ENCODE measurements around the gene ARAP1. TPM values are rescaled to one million over a fixed set of nuclear protein-coding genes. Genes with fewer than 3 reads are reported as not detected.

ARAP1 gene
- polyA plus RNA-seq, 3 donors: 31.5 to 109 (median 49.9) TPM

DNA sequence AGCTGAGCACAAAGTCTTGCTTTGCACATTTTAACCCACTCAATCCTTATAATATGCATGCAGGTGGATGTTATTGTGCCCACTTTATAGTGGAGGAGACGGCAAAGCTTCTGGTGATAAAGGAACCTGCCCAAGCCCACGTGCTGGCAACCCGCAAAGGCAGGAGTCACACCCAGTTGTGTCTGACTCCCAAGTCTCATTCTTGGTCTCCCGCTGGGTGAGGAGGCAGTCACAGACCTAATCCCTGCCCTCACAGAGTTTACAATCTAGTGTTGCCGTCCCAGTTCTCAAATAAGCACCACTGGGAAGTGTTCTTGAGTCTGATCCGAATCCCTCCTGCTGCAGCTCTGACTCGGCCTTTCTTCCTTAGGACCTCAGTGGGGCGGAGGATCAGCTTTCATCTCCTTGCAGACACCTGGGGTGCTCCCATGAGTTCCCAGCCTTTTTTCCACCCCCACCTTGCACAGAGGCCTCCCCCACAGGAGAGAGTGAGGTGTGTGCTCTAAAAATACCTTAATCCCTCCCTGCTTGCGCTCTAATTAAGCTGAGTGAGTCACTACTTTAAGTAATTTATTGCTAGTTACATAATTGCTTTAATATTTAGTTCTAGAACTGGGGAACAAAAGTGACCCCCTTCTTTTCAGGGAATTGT lies 93.1 kb downstream of the ARAP1 start:
- WGBS, 3 donors: 73 to 89% (median 86%) methylated on average over 9 of the region's 9 CpGs
- H3K27ac ChIP-seq (ENCODE audit: low read depth, low read length): no peak overlapping the region

DNA sequence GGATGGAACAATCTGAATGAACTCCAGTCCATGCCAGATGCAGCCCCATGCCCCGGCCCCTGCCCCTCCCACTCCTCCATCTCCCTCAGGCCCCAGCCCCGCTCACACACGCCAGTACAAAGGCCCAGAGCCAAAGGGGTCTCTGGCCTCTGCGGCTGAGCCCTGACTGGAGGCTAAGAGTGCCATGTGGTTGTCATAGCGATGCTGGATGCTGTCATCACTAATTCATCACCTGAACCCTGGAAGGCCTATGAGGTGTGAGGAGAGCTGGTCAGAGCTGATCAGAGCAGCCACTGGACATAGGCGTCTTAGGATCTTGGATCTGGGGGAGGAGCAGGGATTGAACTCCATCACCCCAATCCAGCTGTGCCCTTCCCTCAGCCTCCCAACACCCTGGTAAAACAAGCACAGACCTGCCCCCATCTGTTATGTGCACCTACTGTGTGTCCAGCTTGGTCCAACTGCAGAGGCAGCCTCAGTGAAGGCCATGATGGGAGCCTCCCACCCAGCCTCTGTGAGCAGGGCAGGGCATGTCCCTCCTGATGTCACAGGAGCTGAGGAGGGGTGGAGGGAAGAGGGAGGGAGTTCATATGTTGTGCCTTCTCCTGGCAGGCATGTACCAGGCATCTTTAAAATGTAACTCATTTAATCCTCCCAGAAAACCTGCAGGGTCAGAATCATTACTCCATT lies 94.7 kb downstream of the ARAP1 start:
- H3K27ac ChIP-seq (ENCODE audit: low read depth, low read length): no peak overlapping the region
- WGBS, 3 donors: 72 to 81% (median 78%) methylated on average over 6 of the region's 6 CpGs

DNA sequence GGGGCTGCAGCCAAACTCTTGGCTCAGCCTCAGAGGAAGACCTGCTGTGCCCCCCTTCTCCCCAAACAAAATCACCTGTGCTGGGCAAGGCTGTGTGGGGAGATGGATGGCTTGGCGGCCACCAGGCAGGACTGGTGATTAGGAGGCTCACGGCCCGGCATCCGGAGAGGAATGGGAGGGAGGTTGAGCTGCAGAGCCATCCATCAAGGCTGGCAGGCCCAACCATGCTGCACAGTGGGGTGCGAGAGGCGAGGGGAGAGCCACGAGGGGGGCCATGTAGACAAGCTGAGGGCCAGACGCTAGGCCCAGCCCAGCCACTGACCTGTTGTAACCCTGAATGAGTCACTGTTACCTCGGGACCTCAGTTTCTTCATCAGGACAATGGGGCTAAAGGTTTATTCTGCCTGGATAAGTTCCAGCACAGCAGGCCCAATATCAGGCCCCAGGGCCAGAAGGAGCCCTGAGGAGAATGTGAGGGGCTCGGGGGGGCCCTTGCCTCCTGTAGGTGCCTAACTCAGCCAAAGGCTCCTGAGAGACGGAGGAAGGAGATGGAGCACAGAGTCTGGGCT lies 96.2 kb downstream of the ARAP1 start:
- no peak overlapping the region for H3K27ac ChIP-seq (ENCODE audit: low read depth, low read length)
- WGBS, 3 donors: 65 to 74% (median 70%) methylated on average over 11 of the region's 11 CpGs

DNA sequence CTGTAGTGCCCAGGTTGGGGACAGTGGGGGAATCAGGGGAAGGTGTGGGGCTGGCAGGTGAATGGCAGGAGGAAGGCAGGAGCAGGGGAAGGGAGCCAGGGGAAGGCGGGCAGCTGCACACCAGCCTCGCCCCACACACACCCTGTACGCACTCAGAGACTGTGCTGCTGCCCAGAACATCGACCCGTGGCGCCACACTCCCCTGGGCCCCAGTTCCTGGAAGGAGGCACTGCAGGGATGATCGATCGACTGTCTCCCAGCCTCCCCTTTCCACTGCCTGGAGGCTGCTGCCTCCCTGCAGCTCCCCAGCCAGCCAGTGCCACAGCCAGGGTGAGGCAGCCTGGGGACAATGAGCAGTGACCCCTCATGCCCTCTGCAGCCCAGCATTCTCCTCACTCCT lies 97.2 kb downstream of the ARAP1 start:
- 65 to 84% (median 77%) methylated on average over 8 of the region's 8 CpGs for WGBS, 3 donors
- H3K27ac ChIP-seq (ENCODE audit: low read depth, low read length): no peak overlapping the region

DNA sequence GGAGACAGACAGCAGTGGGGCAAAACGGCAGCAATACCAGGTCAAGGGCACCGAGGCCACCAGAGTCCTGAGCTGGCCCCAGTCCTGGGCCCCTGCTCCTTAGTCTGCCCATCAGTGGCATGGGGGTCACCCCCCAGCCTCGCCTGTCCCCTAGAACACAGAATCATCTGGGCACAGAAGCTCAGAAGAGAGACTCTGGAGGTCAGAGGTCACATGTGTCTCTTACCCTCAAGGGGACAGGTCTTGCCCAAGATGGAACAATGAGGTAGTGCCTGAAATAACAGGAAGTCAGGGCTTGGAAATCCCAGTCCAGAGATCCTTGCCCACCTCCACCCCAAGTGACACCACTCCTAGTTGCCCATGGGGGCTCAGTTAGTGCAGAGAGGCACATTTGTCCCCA lies 98.6 kb downstream of the ARAP1 start:
- WGBS, 3 donors: 71 to 88% (median 78%) methylated on average over 3 of the region's 3 CpGs
- H3K27ac ChIP-seq (ENCODE audit: low read depth, low read length): no peak overlapping the region

DNA sequence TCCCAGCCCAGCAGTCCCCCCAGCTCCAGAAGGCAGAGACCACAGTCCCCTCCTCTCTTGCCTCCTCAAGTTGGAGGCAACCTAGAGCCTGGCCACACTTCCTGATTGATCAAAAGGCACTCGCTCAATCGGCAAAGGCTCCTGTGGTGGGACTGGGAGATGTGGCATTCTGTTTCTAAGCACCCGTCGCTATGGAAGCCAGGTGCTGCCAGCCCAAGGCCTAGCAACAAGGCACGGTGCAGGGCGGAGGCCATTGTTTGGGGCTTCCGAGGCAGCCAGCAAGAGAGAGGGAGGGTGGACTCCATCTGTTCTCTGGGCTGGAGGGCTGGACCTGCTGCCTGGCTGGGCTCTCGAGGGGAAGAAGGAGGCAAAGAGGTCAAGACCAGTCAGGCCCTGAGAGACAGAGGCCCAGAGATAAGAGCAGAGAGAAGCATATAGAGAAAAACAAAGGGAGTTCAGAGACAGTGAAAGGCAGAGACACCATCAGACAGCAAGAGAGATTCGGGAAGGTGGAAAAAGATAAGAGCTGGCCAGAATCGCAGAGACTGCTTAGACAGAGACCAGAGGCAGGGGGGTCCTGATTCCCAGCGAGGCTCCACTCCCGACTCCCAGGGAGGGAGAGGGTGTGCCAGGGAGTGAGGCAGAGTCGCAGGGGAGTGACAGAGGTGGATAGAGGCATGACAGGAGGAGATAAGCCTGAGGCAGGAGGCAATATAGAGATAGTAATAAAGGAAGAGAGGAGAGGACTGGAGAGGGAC lies 99.2 kb downstream of the ARAP1 start:
- 62 to 69% (median 65%) methylated on average over 13 of the region's 13 CpGs for WGBS, 3 donors
- H3K27ac ChIP-seq (ENCODE audit: low read depth, low read length): no peak overlapping the region

DNA sequence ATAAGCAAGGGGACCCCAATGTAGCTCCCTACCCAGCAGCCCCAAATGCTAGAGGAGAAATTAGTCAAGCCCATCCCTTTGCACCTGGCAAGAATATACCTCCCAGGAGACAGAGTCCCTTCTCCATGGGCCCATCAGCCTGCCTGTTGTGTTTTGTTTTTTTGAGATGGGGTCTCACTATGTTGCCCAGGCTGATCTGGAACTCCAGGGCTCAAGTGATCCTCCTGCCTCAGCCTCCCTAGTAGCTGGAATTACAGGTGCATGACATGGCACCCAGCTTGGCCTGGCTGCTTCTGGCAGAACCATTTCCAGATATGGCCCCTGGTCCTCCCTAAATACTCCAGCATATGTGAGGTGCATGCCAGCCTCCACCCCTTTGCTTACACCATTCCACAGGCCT lies 100.1 kb downstream of the ARAP1 start:
- no peak overlapping the region for H3K27ac ChIP-seq (ENCODE audit: low read depth, low read length)

DNA sequence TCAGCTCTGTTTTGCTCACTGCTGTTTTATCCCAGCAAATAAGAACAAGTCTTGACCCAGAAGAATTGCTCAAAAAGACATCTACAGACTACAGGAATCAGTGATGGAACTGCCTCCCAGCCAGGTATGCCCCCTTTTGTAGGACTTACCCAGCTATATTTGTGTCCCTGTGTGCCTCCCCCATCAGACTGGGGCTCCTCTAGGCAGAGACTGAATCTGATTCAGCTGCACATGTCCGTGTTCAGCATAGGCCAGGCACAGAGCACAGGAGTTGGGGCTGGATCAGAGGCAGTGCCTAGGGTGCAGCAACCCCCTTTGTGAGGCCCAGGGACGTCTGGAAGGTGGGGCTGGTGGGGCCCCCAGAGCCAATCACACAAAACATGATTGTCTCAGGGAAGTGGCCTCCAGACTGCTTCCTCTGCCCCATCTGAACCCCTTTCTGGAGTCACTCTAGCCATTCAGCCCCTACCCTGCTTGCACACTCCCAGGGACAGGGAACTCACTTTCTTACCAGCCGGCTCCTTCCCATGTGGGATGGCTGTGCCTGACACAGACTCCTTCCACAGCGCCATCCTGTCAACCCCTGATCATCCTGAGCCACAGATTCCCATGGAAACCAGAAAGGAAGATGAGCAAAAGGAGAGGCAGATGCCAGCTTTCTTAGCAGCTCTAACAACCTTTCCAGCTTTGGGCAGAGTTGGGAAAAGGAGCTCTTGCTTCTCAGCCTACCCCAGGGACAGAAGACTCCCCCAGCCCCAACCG lies 102.8 kb downstream of the ARAP1 start:
- WGBS, 3 donors: 68 to 74% (median 73%) methylated on average over 5 of the region's 5 CpGs

DNA sequence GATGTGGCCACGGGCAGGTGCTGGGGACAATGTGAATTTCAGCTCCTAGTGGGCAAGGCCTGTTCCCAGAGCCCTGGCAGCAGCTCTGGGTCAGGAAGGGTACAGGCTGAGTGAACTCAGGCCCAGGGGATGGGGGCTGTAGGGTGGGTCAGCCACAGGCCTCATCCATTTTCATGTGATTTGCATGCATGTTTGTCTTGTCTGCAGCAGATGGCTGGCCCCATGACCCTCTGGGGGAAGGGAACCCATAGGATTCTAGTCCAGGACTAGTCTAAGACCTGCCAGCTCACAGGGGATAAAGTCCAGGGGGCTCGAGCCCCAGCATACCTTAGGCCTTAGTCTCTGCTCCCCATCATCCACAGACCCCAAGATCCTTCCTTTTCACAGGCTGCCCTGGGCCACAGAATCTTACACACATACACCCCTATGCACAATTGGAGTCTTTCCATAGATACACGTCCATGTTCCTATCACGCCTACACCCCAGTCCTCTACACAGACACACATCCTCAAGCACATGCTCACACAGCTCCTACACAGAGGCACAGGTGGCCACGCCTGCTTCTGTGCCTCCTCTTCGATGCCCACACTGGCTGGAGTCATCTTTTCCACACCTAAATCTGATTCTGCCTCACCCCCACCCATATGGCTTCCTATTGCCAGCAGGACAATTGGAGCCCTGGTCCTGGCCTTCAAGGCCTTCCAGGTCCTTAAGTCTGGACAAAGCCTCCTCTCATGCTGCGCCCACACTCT lies 103.6 kb downstream of the ARAP1 start:
- no peak overlapping the region for H3K27ac ChIP-seq (ENCODE audit: low read depth, low read length)
- 82 to 89% (median 86%) methylated on average over 7 of the region's 7 CpGs for WGBS, 3 donors

More for the DNA sequence above, 102.8 kb downstream of the ARAP1 start:
- H3K27ac ChIP-seq (ENCODE audit: low read depth, low read length): no peak overlapping the region

DNA sequence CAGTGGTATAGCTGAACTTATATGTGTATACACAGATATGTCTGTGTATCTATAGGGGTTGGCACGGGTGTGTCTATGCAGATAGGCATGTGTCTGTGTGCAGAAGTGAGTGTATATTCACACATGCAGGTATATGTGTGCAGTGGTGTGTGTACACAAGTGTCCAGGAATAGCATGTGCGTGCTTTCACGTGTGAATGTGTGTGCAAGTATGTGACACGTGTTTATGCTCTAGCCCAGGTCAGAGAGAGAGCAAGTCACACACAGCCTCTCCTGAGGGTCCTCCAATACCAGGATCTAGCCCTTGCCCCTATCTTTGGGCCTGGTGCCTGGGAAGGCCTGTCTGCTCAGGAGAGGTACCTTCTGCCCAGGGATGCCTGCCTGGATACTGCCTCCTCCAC lies 104.3 kb downstream of the ARAP1 start:
- WGBS, 3 donors: 78 to 90% (median 86%) methylated on average over 4 of the region's 4 CpGs
- H3K27ac ChIP-seq (ENCODE audit: low read depth, low read length): no peak overlapping the region

DNA sequence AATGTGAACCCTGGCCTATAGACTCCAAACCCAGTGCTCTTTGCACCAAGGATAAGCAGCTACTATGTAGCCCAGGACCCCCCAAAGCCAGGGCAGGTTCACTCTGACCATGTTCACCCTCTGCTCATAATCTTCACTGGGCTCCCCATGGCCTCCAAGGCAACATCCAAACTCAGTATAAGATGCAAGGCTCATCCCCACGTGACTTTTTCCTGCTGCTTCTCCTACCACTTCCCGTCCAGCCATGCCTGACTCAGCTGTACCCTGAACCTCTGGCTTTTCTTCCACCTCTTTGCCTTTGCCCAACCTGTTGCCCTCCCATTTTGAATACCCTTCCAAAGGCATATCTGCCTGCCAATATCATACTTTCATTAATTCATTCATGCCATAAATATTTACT lies 105.7 kb downstream of the ARAP1 start:
- H3K27ac ChIP-seq (ENCODE audit: low read depth, low read length): no peak overlapping the region
- 67 to 73% (median 71%) methylated on average over 2 of the region's 2 CpGs for WGBS, 3 donors

DNA sequence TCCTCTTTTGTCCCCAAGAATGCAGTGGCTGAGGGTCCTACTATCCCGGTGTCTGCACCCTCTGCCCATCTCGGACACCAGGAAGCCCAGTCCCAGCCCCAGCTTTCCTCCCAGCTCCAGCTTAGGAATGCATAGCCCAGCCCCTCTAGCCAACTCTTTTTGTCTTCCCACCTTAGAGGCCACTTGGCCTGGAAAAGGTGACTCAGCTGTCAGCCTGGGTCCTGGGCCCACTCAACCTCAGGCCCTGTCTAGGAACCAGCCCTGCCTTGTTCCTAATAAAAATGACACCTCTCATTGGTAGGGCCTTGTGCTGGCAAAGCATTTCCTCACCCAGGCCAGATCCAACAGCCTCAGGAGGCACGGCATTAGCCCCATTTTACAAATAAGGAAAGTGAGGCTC lies 106.2 kb downstream of the ARAP1 start:
- no peak overlapping the region for H3K27ac ChIP-seq (ENCODE audit: low read depth, low read length)
- 88 to 100% (median 99%) methylated on average over 3 of the region's 3 CpGs for WGBS, 3 donors

DNA sequence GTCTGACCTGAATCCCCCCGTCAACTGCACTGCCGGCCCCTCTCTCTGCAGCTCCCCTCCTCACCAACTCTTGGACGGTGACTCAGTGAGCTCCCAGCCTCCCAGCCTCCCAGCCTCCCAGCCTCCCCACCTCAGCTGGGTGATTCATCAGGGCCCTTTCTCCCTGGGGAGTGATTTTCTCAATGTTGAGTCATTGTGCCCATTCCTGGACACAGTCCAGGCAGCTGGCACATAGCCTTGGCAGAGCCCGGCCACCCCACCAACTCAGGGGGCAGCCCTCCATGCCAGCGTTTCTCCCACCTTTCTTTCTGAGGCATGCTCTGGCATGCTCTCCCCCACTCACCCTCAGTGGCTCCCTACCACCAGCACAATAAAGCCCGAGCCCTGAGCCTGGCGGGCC lies 108.7 kb downstream of the ARAP1 start:
- H3K27ac ChIP-seq (ENCODE audit: low read depth, low read length): no peak overlapping the region
- 79 to 85% (median 80%) methylated on average over 7 of the region's 7 CpGs for WGBS, 3 donors

DNA sequence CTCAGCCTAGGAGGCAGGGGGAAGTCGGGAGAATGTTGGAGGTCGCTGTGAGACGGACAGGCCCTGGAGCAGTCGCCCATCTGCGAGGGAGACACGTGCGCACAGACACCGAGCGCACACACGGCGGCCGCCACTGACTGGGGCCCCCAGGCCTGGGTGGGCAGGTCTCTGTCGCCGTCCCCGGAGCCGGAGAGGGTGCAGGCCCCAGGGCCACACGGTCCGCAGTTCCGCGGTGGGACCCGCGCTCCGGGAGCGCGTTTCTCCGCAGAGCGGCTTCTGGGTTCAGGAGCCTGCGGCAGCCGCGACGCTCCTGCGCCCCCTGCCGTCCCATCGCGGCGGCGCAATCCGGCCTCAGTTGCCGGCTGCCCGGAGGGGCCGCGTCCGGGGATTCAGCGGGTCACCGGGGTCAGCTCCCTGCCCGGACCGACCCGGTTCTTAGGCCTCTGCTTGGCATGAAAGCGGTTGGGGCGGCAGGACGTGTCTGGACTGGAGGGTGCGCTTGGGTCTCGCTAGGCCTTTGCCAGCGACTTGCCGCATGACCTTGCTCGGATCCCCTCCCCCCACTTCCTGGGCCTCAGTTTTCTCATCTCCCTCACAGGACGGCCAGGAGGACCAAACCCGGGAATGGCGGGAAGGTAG lies 109.2 kb downstream of the ARAP1 start:
- WGBS, 3 donors: 1 to 3% (median 2%) methylated on average over 55 to 59 of the region's 59 CpGs
- H3K27ac ChIP-seq (ENCODE audit: low read depth, low read length): no peak overlapping the region

DNA sequence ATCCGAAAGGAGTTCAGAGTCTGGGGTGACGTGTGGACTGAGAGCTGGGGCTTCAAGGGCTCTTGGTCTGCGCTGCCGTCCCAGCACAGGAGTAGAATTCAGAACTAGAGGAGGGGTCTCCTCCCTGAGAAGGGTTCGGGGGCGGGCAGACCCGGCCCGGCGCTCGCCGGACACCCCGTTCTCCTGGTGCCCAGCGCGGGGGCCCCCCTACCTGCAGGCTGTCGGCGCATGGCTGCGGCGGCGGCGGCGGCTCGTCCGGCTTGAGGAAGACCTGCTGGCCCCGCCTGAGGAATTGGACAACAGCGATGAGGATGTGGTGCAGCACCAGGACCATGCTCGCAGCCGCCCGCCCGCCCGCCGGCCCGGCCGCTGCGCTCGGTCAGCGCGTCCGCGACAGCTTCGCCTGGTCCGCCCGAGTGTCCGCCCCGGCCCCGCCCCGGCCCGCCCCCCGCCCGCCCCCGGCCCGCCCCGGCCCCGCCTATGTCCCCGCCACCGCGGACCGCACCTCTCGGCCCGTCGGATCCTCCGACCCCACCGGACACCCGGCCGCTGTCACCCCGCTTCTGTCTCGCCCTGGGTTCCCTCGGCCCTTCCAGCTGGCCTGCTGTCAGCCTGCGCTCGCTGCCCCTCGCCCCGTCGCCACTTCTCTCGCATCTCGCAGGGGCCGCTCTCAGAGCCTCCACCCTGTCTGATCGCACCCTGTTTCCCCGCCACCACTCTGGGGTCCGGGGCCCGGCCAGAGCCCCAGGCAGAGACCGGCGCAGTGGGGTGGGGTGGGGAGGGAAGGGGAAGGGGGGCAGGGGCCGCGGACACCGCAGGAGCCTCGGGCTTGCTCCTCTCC lies 109.9 kb downstream of the ARAP1 start:
- H3K27ac ChIP-seq (ENCODE audit: low read depth, low read length): no peak overlapping the region
- 1 to 3% (median 1%) methylated on average over 37 to 76 of the region's 85 CpGs for WGBS, 3 donors

DNA sequence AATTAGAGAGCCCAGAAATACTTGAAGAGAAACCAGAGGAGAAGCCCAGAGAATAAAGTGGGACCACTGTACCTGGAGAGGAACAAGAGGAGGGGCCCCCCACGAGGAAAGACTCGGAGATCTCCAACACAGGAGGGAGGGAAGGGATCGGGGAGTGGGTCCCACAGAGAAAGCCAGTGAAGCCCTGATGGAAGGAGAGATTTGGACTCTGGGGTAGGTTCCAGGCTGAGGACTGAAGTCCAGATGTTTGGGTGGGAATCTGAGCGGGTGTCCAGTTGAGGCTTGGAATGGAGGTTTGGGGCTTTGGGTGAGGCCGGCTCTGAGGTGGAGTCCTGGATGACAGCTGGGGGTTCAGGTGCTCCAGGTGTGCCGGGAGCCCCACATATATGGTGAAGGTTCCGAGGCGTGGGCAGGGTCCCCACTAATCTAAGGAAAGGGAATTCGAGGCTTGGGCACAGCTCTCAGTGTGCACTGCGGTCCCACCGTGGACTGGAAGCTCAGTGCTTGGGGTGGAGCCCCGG lies 110.6 kb downstream of the ARAP1 start:
- no peak overlapping the region for H3K27ac ChIP-seq (ENCODE audit: low read depth, low read length)
- WGBS, 3 donors: 39 to 42% (median 39%) methylated on average over 12 of the region's 12 CpGs
